Measurements from ENCODE around the gene ATOH7. TPM values are rescaled to one million over a fixed set of nuclear protein-coding genes. Genes with fewer than 3 reads are reported as not detected.
"Not testable (repeated sequence)": the region's sequence is repeated elsewhere in the genome, so short reads cannot be mapped to it uniquely, and the experiment has no call there.

The ATOH7 gene
- not detected for total RNA-seq

DNA sequence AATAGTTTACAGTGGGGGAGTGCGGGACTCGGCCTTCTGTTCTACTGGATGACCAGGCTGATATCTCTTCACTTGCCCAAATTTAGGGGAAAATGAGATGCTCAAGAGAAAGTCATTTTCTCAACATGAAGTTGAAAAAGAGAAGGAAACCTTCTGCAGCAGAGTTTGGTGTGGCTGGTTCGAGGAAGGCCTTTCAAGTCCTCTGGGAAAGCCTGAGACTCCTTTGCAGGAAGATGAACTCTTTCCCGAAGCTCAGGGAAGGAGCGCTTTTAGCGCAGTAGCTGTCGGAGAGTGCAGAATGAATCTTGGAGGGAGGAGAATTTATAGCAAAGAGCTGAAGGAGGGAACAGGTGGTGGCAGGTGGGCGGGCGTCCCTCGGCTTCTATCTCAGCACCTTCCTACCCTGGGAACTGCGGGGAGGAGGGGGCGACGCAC lies at the start of gene ATOH7:
ATOH7 (minus strand) TSS at position 297 of the 435 bp plus-strand sequence. CDS start 436 bp downstream, outside the sequence.
- H3K27ac Mint-ChIP-seq = no peak within 1 kb of the TSS
- peaks cover 12% of the 10 kb centered on the region for H3K4me1 Mint-ChIP-seq
- no peaks in the 10 kb centered on the region for H3K9me3 Mint-ChIP-seq
- peaks cover 46% of the 10 kb centered on the region for H3K27me3 Mint-ChIP-seq
- ChIA-PET POLR2A (no interaction called here), CTCF (interaction anchor here (1.0 kb wide), 1 partner anchor 547 kb away, joined by 3 read pairs; no protein-coding TSS in a partner anchor)
- H3K36me3 Mint-ChIP-seq (ENCODE audit: low read depth) = no peaks in the 10 kb centered on the region
- DNase-seq = no peak
- peak within 1 kb of the TSS; percentile 69 for H3K4me3 Mint-ChIP-seq

- POLR2A ChIA-PET = no interaction called here
- CTCF ChIA-PET = interaction anchor here (0.6 kb wide), 1 partner anchor 128 kb away, joined by 3 read pairs; no protein-coding TSS in a partner anchor
Observed at GRCh38 chr10:68280758-68281157, 48.8 kb upstream of the ATOH7 start.

DNA sequence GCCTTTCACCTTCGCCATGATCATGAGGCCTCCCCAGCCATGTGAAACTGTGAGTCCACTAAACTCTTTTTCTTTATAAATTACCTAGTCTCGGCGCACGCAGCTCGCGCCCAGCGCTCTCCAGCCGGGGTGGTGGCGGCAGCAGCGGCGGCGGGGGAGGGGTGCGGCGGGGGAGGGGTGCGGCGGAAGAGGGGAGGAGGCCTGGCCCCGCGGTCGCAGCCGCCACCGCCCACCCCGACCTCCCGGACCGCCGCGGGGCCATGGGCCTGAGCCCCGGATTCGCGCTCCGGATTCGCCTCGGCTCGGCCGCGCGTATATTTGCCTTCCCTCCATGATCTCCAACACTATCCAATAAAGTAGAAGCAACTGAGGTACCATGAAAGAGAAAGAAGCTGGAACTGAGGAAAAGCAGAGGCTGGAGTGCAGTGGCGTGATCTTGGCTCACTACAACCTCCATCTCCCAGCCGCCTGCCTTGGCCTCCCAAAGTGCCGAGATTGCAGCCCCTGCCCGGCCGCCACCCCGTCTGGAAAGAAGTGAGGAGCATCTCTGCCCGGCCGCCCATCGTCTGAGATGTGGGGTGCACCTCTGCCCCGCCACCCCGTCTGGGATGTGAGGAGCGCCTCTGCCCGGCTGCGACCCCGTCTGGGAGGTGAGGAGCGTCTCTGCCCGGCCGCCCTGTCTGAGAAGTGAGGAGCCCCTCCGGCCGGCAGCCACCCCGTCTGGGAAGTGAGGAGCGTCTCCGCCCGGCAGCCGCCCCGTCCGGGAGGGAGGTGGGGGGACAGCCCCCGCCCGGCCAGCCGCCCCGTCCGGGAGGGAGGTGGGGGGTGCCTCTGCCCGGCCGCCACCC lies 47.2 kb upstream of the ATOH7 start:
- H3K27ac Mint-ChIP-seq; DNase-seq; H3K4me1 Mint-ChIP-seq; H3K4me3 Mint-ChIP-seq; CTCF ChIA-PET; POLR2A ChIA-PET; H3K36me3 Mint-ChIP-seq (ENCODE audit: low read depth); H3K27me3 Mint-ChIP-seq: not testable (repeated sequence)
- peaks cover 24% of the 10 kb centered on the region for H3K9me3 Mint-ChIP-seq

More at GRCh38 chr10:68280758-68281157, 48.8 kb upstream of the ATOH7 start:
- Mint-ChIP-seq H3K27me3 (peaks cover 2% of the 10 kb centered on the region), H3K9me3 (peaks cover 20% of the 10 kb centered on the region), H3K36me3 (ENCODE audit: low read depth) (no peaks in the 10 kb centered on the region), H3K4me1 (no peaks in the 10 kb centered on the region), H3K4me3 (no peak overlapping the region), H3K27ac (no peak overlapping the region)
- DNase-seq = no peak

GRCh38 chr10:68277814-68278213 lies 45.9 kb upstream of the ATOH7 start:
- POLR2A ChIA-PET; H3K4me1 Mint-ChIP-seq; H3K36me3 Mint-ChIP-seq (ENCODE audit: low read depth); H3K27ac Mint-ChIP-seq; H3K27me3 Mint-ChIP-seq; H3K4me3 Mint-ChIP-seq; DNase-seq; CTCF ChIA-PET: not testable (repeated sequence)
- peaks cover 24% of the 10 kb centered on the region for H3K9me3 Mint-ChIP-seq

DNA sequence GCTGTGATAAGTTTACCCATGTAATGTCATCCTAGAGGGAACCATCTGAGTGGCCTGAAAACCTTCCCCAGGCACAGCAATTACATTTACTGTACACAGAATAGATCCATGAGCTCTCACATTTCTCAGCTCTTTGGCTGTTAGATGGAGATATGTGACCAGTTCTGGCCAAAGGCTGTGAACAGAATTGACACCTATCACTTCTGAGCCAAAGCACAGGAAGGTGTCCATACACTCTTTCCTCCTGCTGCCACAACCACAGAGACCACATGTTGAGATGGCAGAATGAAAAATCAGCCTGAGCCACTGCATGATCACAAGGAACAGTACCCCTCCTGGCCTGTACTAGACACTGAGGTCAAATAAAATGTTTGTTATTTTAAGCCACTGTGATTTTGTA lies 44.3 kb upstream of the ATOH7 start:
- Mint-ChIP-seq H3K4me3 (no peak overlapping the region), H3K27ac (no peak overlapping the region), H3K9me3 (peaks cover 24% of the 10 kb centered on the region), H3K36me3 (ENCODE audit: low read depth) (no peaks in the 10 kb centered on the region), H3K4me1 (no peaks in the 10 kb centered on the region), H3K27me3 (peaks cover 2% of the 10 kb centered on the region)
- DNase-seq = no peak
- POLR2A ChIA-PET = no interaction called here
- CTCF ChIA-PET = interaction anchor here (0.6 to 1.4 kb wide), 3 partner anchors 19 to 115 kb away, joined by 3 read pairs; no protein-coding TSS in a partner anchor

- POLR2A ChIA-PET = no interaction called here
- Mint-ChIP-seq H3K4me1 (no peaks in the 10 kb centered on the region), H3K36me3 (ENCODE audit: low read depth) (no peaks in the 10 kb centered on the region), H3K4me3 (no peak overlapping the region), H3K27me3 (peaks cover 2% of the 10 kb centered on the region), H3K9me3 (peaks cover 24% of the 10 kb centered on the region), H3K27ac (no peak overlapping the region)
- CTCF ChIA-PET = interaction anchor here (0.6 to 1.4 kb wide), 2 partner anchors 19 to 97 kb away, joined by 3 read pairs; no protein-coding TSS in a partner anchor
- no peak for DNase-seq
Observed at GRCh38 chr10:68275600-68276126, 43.8 kb upstream of the ATOH7 start.

DNA sequence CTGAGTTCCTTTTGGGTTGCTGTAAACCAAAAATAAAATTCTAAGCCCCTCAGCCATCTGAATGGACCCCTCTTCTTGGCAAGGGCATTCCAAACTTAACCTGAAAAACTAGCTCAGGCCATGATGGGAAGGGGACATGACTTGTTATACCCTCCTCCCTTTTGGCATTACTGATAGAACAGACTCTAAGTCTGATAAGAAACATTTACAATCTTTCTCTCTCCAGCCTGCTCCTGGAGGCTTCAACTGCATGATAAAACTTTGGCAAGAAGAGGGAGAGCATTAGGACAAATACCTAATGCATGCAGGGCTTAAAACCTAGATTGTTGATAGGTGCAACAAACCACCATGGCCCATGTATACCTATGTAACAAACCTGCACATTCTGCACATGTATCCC lies 40.9 kb upstream of the ATOH7 start:
- ChIA-PET POLR2A (no interaction called here), CTCF (no interaction called here)
- Mint-ChIP-seq H3K27me3 (peaks cover 2% of the 10 kb centered on the region), H3K36me3 (ENCODE audit: low read depth) (no peaks in the 10 kb centered on the region), H3K4me1 (no peaks in the 10 kb centered on the region), H3K4me3 (no peak overlapping the region), H3K27ac (no peak overlapping the region), H3K9me3 (peaks cover 16% of the 10 kb centered on the region)
- no peak for DNase-seq

- CTCF ChIA-PET = interaction anchor here (0.6 kb wide), 1 partner anchor 158 kb away, joined by 3 read pairs; no protein-coding TSS in a partner anchor
- H3K27ac Mint-ChIP-seq = no peak overlapping the region
- no peaks in the 10 kb centered on the region for H3K4me1 Mint-ChIP-seq
- H3K36me3 Mint-ChIP-seq (ENCODE audit: low read depth) = no peaks in the 10 kb centered on the region
- no peak overlapping the region for H3K4me3 Mint-ChIP-seq
- peaks cover 8% of the 10 kb centered on the region for H3K9me3 Mint-ChIP-seq
- no peak for DNase-seq
- peaks cover 2% of the 10 kb centered on the region for H3K27me3 Mint-ChIP-seq
- POLR2A ChIA-PET = no interaction called here
Observed at GRCh38 chr10:68271196-68271882, 39.4 kb upstream of the ATOH7 start.

GRCh38 chr10:68269562-68270290 lies 37.8 kb upstream of the ATOH7 start:
- Mint-ChIP-seq H3K27me3 (no peaks in the 10 kb centered on the region), H3K4me3 (no peak overlapping the region), H3K4me1 (no peaks in the 10 kb centered on the region), H3K36me3 (ENCODE audit: low read depth) (no peaks in the 10 kb centered on the region), H3K27ac (no peak overlapping the region), H3K9me3 (peaks cover 6% of the 10 kb centered on the region)
- ChIA-PET CTCF (no interaction called here), POLR2A (no interaction called here)
- DNase-seq = no peak

DNA sequence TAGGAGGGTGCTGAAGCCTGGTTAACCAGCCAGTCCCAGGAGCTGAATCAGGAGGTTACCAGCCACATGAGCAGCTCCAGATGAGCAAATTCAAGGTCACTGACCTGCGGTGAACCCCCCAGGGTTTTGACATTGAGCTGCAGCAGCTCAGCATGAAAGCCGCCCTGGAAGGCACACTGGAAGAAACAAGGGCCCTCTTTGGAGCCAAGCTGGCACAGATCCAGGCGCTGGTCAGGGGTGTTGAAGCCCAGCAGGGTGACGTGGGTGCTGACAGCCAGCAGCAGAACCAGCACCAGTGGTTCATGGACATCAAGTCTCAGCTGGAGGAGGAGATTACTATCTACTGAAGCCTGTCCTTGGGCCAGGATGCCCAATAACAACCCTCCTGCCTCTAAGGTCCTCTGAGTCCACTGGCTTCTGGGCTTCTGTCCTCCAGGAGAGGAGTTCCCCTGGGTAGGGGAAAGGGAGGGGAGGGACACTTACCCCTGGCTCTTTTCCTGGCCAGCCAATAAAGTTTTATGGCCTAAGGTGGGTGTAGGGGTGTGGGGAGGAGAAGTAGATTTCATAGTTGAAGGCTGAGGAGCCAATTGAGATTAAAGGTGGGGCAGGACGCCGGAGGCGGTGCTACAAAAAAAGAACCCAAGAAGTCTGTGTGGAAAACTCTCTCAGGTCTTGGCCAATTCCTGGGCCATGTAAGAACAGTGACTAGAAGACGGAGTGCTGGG lies 29.4 kb upstream of the ATOH7 start:
- Mint-ChIP-seq H3K27ac (no peak overlapping the region), H3K36me3 (ENCODE audit: low read depth) (no peaks in the 10 kb centered on the region), H3K9me3 (peaks cover 2% of the 10 kb centered on the region), H3K4me3 (no peak overlapping the region), H3K27me3 (peaks cover 15% of the 10 kb centered on the region), H3K4me1 (no peaks in the 10 kb centered on the region)
- DNase-seq = no peak
- POLR2A ChIA-PET = no interaction called here
- CTCF ChIA-PET = no interaction called here

DNA sequence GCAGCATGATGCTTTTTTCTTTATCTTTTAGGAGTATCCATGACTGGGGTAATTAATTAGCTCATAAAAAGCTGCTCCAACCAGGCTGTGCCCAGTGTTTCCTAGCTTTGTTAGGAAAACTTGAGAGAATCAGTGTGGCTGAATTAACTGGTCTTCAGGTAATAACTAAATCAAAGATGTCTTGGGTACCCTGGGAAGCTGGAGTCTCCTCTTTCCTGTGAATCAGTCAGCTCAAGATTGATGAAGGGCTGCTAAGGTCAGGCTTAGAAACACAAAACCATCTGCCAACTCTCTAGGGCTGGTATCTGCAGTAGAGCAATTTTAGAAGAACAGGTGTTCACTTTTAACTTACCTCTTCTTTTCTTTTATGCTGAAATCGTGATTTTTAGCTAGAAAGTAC lies 21.4 kb upstream of the ATOH7 start:
- no peak overlapping the region for H3K4me3 Mint-ChIP-seq
- no peak overlapping the region for H3K27ac Mint-ChIP-seq
- DNase-seq = no peak
- no peaks in the 10 kb centered on the region for H3K9me3 Mint-ChIP-seq
- peaks cover 14% of the 10 kb centered on the region for H3K27me3 Mint-ChIP-seq
- CTCF ChIA-PET = interaction anchor here (0.7 to 1.3 kb wide), 3 partner anchors 16 to 71 kb away, joined by 3 read pairs; no protein-coding TSS in a partner anchor
- H3K4me1 Mint-ChIP-seq = peaks cover 4% of the 10 kb centered on the region
- POLR2A ChIA-PET = no interaction called here
- H3K36me3 Mint-ChIP-seq (ENCODE audit: low read depth) = no peaks in the 10 kb centered on the region
